K562 (cell line): ENCODE data around the gene CLASP2. TPM values are rescaled to one million over a fixed set of nuclear protein-coding genes. Genes with fewer than 3 reads are reported as not detected.
A peak's percentile ranks its signal among the peaks of the same experiment; 100 is the strongest.

ENCODE experiments used
- ARID3A ChIP-seq: IDR thresholded peaks from 2 replicates; pipeline ENCODE4 v1.6.1; 2012; ENCODE audit warnings: low read depth, low read length, improper control_type of control experiment, borderline replicate concordance
- CUX1 ChIP-seq: fragments of 200-800 bp; sonication (Bioruptor generic); IDR thresholded peaks from 2 replicates; pipeline ENCODE4 v1.6.1; 2016; ENCODE audit warnings: missing genetic modification characterization, missing compliant biosample characterization
- DIDO1 ChIP-seq: fragments of 450-650 bp; IDR thresholded peaks from 2 replicates; pipeline ENCODE4 v1.6.1; 2016; ENCODE audit warnings: low read depth, missing biosample characterization, missing genetic modification characterization
- E2F8 ChIP-seq: fragments of 450-650 bp; IDR thresholded peaks from 2 replicates; pipeline ENCODE4 v1.7.1; 2018; ENCODE audit warnings: mild to moderate bottlenecking, low read depth; ENCODE audit not compliant: partially characterized antibody
- ELK1 ChIP-seq: sonication (generic); formaldehyde crosslinking; IDR thresholded peaks from 2 replicates; pipeline ENCODE4 v1.8.1; 2022; ENCODE audit warnings: missing genetic modification reagents
- HMG20B ChIP-seq: fragments of 250-450 bp; sonication (Bioruptor Pico); IDR thresholded peaks from 2 replicates; pipeline ENCODE4 v1.5.0; 2021; ENCODE audit warnings: mild to moderate bottlenecking
- JUN ChIP-seq, 2 experiments: sonication (generic) in 1 of 2; formaldehyde crosslinking in 1 of 2; IDR thresholded peaks; 2 replicates each; pipeline versions ENCODE4 v1.6.1 to v1.8.0; 2012 to 2022; ENCODE audit warnings: borderline replicate concordance in 2 of 2, mild to moderate bottlenecking in 2 of 2, improper control_type of control experiment in 1 of 2, low read depth in 1 of 2, low read length in 1 of 2, missing genetic modification reagents in 1 of 2
- MAFG ChIP-seq: fragments of 450-650 bp; conservative IDR thresholded peaks from 2 replicates; pipeline ENCODE4 v1.6.1; 2016; ENCODE audit warnings: missing genetic modification characterization, missing compliant biosample characterization
- SRSF1 ChIP-seq: fragments of 200-400 bp; formaldehyde crosslinking; IDR thresholded peaks from 2 replicates; pipeline ENCODE4 v1.6.1; 2017; ENCODE audit warnings: mild to moderate bottlenecking, low read depth, low read length, moderate library complexity
- WHSC1 ChIP-seq: IDR thresholded peaks from one replicate; pipeline ENCODE4 v1.6.1; 2012; ENCODE audit warnings: low read length, control low read depth, inconsistent platforms
- ZC3H11A ChIP-seq: IDR thresholded peaks from 2 replicates; pipeline ENCODE4 v1.6.1; 2012; ENCODE audit warnings: low read depth, low read length, improper control_type of control experiment
- ZNF277 ChIP-seq: fragments of 250-450 bp; sonication (Bioruptor Pico); IDR thresholded peaks from 2 replicates; pipeline ENCODE4 v1.8.0; 2022; ENCODE audit warnings: inconsistent platforms, mild to moderate bottlenecking, moderate library complexity, borderline replicate concordance
- ZNF75A ChIP-seq: fragments of 450-650 bp; formaldehyde crosslinking; IDR thresholded peaks from 2 replicates; pipeline ENCODE4 v1.4.0; 2020; ENCODE audit warnings: mild to moderate bottlenecking
- polyA plus RNA-seq, 8 experiments: library from polyadenylated mRNA; depleted of rRNA in 4 of 8; stranded (reverse) in 5 of 8; unstranded in 3 of 8; fragments of >200 nt; fragmentation: Nextera tagmentation in 2 of 8; fragmentation: Illumina TruSeq in 1 of 8; extraction: Ambion mirVana in 2 of 8; extraction: Trizol in 1 of 8; gene quantifications; 2 replicates each; pipeline versions ENCODE4 v1.2.1 to v1.2.3, GENCODE V29; 2011 to 2014; ENCODE audit warnings: inconsistent platforms in 1 of 8, missing spikeins in 1 of 8
- total RNA-seq, 7 experiments: library from RNA; depleted of rRNA in 6 of 7; stranded (reverse); fragments of >200 nt in 6 of 7; fragmentation: Illumina TruSeq in 2 of 7; extraction: Trizol in 2 of 7; gene quantifications; 2 replicates each; pipeline versions ENCODE4 v1.2.1 to v1.2.3, GENCODE V29; 2011 to 2021; ENCODE audit warnings: low replicate concordance in 1 of 7

Gene CLASP2
- total and polyA plus RNA-seq, 9 of the 15 experiments (the other 6 are each of a cell fraction or from before 2014, with no cell fraction given): 13.5 to 107 (median 71.8) TPM

- peak; percentile 58; the same call in 1 of the 2 replicates for TF ChIP-seq ARID3A
- no peak for TF ChIP-seq MAFG (tag)
- TF ChIP-seq E2F8: no peak
- peak; percentile 67; the same call in 1 of the 2 replicates for TF ChIP-seq DIDO1
- TF ChIP-seq SRSF1: no peak
- 0 out of 2 replicates have a peak, but pooled peaks have one; percentile 13 for TF ChIP-seq ZC3H11A
- TF ChIP-seq HMG20B: no peak
- TF ChIP-seq ZNF75A (CRISPR knock-in tag): no peak
- TF ChIP-seq ZNF277: no peak
- TF ChIP-seq ELK1 (CRISPR knock-in tag): no peak
- no peak for TF ChIP-seq CUX1 (CRISPR knock-in tag)
- 0 out of 2 replicates have a peak, but pooled peaks have one; percentile 19 for TF ChIP-seq JUN (IDR thresholded peaks at IDR 0.05; ENCODE audit: borderline replicate concordance, low read depth, low read length)
- no peak for TF ChIP-seq JUN (CRISPR knock-in tag; IDR thresholded peaks at IDR 0.05; ENCODE audit: borderline replicate concordance)
- no peak for TF ChIP-seq WHSC1
Observed at GRCh38 chr3:33658991-33659848, 58.8 kb downstream of the CLASP2 start (continued).
